Measurements from ENCODE around the gene RAB3C.

The RAB3C gene

DNA sequence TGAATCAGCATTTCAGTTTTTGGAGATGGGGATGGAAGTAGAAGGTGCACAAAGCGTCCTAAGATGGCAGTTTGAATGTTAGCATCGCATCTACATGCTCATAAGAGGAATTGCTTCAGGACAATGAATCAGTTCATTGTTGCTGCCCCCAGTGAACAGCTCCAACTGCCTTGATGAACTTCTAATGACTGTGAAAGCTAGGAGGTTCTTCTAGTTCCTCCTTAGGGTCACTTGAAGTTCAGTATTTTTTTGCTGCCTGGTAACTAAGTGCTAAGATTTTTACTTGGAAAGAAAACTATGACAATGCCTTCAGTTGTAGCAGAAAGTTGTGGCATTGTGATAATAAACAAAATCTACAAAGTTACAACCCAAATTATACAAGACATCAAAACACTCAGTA lies 271.6 kb downstream of the RAB3C start:
- Histone ChIP-seq H3K4me3 (no peak overlapping the region), H3K9ac (ENCODE audit: insufficient read length) (no peak overlapping the region), H3K27ac (no peak overlapping the region), H3K9me3 (ENCODE audit: low read depth, low read length) (no peaks in the 10 kb centered on the region), H3K36me3 (ENCODE audit: insufficient read depth, low read length) (no peaks in the 10 kb centered on the region)
- TF ChIP-seq FOXP2 (optimal IDR thresholded peaks at IDR 0.05; ENCODE audit: control extremely low read depth, extremely low read length, insufficient read depth) = no peak
- TF ChIP-seq EZH2 (IDR thresholded peaks at IDR 0.05) = no peak
- TF ChIP-seq POLR2AphosphoS5 (IDR thresholded peaks at IDR 0.05; ENCODE audit: borderline replicate concordance, low read depth, low read length) = no peak
- no peak for DNase-seq (ENCODE audit: low read depth, low spot score)

DNA sequence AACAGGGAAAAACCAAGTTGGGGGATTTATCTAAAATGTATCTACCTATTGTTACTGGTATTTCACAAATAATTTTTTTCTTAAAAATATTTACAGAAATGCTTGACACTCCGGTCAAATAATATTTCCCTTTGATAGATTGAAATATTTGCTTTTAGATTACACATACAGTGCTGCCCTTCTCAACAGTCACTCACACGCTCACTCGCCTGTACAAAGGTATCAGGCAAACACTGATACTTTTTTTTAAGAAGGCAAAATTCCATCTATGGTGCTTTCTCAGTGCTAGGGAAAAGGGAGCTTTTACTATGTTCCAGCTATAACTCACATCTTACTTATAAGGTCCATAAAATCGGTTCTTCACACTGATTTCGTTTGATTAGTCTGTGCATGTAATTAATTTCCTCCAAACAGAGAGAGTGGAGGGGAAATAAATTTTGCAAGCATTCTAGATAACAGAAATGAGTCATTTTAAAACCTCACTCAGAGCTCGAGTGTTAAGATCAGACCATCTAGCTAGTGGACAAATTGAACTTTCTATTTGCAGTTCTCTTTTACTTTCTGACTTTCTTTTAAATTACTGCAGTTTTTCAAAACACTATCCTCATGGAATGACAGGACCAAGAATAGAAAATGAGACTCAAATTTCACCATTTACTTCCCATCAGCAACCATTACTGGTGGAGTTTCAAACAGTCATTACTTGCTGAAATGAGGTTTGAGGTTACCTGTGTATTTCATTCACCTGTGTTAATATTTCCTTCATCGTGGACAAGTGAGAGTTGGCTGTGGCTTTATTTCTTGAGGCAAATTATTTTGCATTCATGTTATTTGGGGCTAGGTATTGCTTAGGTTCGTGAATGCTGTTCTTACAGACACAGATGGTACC lies 273.2 kb downstream of the RAB3C start:
- H3K9ac ChIP-seq (ENCODE audit: insufficient read length) = no peak overlapping the region
- no peaks in the 10 kb centered on the region for H3K36me3 ChIP-seq (ENCODE audit: insufficient read depth, low read length)
- DNase-seq (ENCODE audit: low read depth, low spot score) = no peak
- no peak overlapping the region for H3K4me3 ChIP-seq
- no peaks in the 10 kb centered on the region for H3K9me3 ChIP-seq (ENCODE audit: low read depth, low read length)
- H3K27ac ChIP-seq = no peak overlapping the region
- TF ChIP-seq FOXP2 (optimal IDR thresholded peaks at IDR 0.05; ENCODE audit: control extremely low read depth, extremely low read length, insufficient read depth) = no peak
- no peak for TF ChIP-seq POLR2AphosphoS5 (IDR thresholded peaks at IDR 0.05; ENCODE audit: borderline replicate concordance, low read depth, low read length)
- no peak for TF ChIP-seq EZH2 (IDR thresholded peaks at IDR 0.05)

DNA sequence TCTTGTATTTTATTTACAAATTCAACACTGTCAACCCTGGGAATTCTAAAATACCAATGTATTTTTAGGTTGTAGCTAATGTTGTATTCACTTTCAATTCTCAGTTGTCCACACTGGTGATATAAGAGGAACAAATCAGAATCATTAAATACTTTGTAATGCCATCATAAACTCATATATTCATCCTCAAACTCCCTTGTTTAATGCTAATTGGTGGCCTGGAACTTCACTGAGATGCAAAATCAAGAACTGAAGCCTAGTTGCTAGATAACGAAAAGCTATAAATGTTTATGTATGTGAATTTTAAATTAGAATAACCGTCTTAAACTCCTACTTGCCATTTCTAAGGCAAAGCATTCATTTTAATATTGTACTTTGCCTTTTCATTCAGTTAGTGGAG lies 274.7 kb downstream of the RAB3C start:
- no peaks in the 10 kb centered on the region for H3K9me3 ChIP-seq (ENCODE audit: low read depth, low read length)
- H3K9ac ChIP-seq (ENCODE audit: insufficient read length) = no peak overlapping the region
- H3K27ac ChIP-seq = no peak overlapping the region
- TF ChIP-seq POLR2AphosphoS5 (IDR thresholded peaks at IDR 0.05; ENCODE audit: borderline replicate concordance, low read depth, low read length) = no peak
- no peak for TF ChIP-seq EZH2 (IDR thresholded peaks at IDR 0.05)
- no peak for TF ChIP-seq FOXP2 (optimal IDR thresholded peaks at IDR 0.05; ENCODE audit: control extremely low read depth, extremely low read length, insufficient read depth)
- H3K36me3 ChIP-seq (ENCODE audit: insufficient read depth, low read length) = no peaks in the 10 kb centered on the region
- DNase-seq (ENCODE audit: low read depth, low spot score) = no peak
- no peak overlapping the region for H3K4me3 ChIP-seq

DNA sequence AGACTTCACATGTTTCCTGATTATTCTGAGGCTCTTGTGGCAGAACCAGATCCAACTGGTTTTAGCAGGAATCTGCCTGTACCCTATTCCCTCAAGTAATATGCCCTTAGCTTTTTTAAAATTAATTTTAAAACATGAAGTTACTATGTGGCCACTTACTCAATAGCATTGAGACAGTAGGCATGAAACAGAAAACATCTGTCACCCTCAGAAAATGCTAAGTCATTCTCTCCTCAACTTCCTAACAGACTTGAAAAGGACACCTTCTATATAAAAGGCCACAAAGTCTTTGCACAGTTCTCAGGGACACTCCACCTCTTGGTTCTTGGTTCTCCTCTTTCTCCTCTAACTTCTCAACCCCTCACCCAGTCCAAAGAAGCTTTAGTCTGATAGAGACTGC lies 277.8 kb downstream of the RAB3C start:
- DNase-seq (ENCODE audit: low read depth, low spot score) = no peak
- no peak for TF ChIP-seq POLR2AphosphoS5 (IDR thresholded peaks at IDR 0.05; ENCODE audit: borderline replicate concordance, low read depth, low read length)
- TF ChIP-seq FOXP2 (optimal IDR thresholded peaks at IDR 0.05; ENCODE audit: control extremely low read depth, extremely low read length, insufficient read depth) = no peak
- TF ChIP-seq EZH2 (IDR thresholded peaks at IDR 0.05) = no peak
- H3K9ac ChIP-seq (ENCODE audit: insufficient read length) = no peak overlapping the region
- H3K9me3 ChIP-seq (ENCODE audit: low read depth, low read length) = no peaks in the 10 kb centered on the region
- no peak overlapping the region for H3K4me3 ChIP-seq
- no peaks in the 10 kb centered on the region for H3K36me3 ChIP-seq (ENCODE audit: insufficient read depth, low read length)
- peak overlapping the region; percentile 20; the same call in 1 of the 2 replicates for H3K27ac ChIP-seq

DNA sequence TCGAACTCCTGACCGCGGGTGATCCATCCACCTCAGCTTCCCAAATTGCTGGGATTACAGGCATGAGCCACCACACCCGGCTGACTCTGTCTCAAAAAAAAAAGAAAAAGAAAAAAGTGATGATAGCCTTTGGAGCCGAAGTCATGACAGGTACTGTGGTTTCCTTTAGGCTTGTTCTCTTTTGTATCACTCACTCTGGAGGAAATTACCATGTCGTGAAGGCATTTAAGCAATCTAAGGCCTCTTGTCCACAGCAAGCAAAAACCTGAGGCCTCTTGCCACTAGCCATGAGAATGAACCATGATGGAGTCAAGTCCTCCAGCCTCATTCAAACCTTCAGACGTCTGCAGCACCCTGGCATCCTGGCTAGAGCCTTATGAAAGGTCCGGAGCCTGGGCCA lies 286.1 kb downstream of the RAB3C start:
- Histone ChIP-seq H3K27ac (no peak overlapping the region), H3K36me3 (ENCODE audit: insufficient read depth, low read length) (no peaks in the 10 kb centered on the region), H3K9ac (ENCODE audit: insufficient read length) (no peak overlapping the region), H3K9me3 (ENCODE audit: low read depth, low read length) (no peaks in the 10 kb centered on the region), H3K4me3 (no peak overlapping the region)
- no peak for DNase-seq (ENCODE audit: low read depth, low spot score)
- no peak for TF ChIP-seq POLR2AphosphoS5 (IDR thresholded peaks at IDR 0.05; ENCODE audit: borderline replicate concordance, low read depth, low read length)
- TF ChIP-seq FOXP2 (optimal IDR thresholded peaks at IDR 0.05; ENCODE audit: control extremely low read depth, extremely low read length, insufficient read depth) = no peak
- no peak for TF ChIP-seq EZH2 (IDR thresholded peaks at IDR 0.05)

DNA sequence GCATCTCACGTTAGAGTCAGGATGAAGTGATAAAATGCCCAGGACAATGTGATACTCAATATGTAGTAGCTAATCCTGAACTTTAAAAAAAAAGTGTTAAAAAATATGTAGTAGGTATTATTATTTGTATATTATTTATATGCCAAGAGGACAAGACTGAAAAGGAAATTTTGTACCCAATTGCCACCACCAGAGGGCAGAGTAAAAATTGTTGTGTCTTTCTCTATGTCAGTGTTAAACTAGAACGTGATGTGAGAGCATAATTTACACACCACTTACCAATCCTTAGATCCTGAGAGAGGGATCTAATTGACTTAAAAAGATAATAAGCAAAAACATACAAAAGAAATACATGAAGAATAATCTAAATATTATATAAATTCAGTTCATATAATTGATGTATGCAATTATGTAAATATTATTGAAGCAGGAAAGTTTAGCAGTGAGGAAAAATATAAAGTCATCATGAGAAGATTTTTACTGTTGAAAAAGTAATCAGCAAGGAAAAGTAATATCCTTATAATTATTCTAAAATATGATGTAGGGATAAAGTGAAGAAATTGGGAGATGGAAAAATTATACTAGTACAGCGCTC lies 288.9 kb downstream of the RAB3C start:
- Histone ChIP-seq H3K9me3 (ENCODE audit: low read depth, low read length) (no peaks in the 10 kb centered on the region), H3K4me3 (no peak overlapping the region), H3K36me3 (ENCODE audit: insufficient read depth, low read length) (no peaks in the 10 kb centered on the region), H3K27ac (no peak overlapping the region), H3K9ac (ENCODE audit: insufficient read length) (no peak overlapping the region)
- no peak for DNase-seq (ENCODE audit: low read depth, low spot score)
- TF ChIP-seq POLR2AphosphoS5 (IDR thresholded peaks at IDR 0.05; ENCODE audit: borderline replicate concordance, low read depth, low read length) = no peak
- no peak for TF ChIP-seq FOXP2 (optimal IDR thresholded peaks at IDR 0.05; ENCODE audit: control extremely low read depth, extremely low read length, insufficient read depth)
- no peak for TF ChIP-seq EZH2 (IDR thresholded peaks at IDR 0.05)

DNA sequence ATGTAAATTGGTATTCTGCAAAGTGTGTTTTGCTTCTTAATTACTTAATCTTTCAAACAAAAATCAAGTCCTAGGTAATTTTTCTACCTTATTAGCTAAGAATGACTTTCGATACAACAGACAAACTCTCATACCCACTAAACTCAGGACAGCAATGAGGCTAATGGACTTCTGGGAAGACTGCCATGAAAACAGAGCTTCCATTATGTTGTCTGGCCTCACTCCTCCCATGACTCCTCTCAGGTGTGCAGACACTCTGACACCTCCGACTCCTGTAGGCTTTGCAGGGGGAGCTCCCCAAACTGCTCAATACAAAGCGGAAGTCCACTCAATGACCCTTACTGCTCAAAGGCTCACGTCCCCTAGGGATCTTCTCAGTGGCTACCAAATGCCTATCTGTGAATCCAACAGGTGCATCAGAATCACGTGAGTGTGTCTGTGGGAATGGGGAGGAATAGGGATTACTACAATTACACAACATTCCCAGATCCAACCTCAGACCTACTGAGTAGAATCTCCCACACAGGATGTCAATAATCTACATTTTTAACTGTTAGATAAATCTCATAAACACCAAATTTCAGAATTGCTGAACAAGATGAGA lies 289.9 kb downstream of the RAB3C start:
- Histone ChIP-seq H3K4me3 (no peak overlapping the region), H3K27ac (no peak overlapping the region), H3K36me3 (ENCODE audit: insufficient read depth, low read length) (no peaks in the 10 kb centered on the region), H3K9ac (ENCODE audit: insufficient read length) (no peak overlapping the region), H3K9me3 (ENCODE audit: low read depth, low read length) (no peaks in the 10 kb centered on the region)
- no peak for DNase-seq (ENCODE audit: low read depth, low spot score)
- TF ChIP-seq FOXP2 (optimal IDR thresholded peaks at IDR 0.05; ENCODE audit: control extremely low read depth, extremely low read length, insufficient read depth) (no peak), EZH2 (IDR thresholded peaks at IDR 0.05) (no peak), POLR2AphosphoS5 (IDR thresholded peaks at IDR 0.05; ENCODE audit: borderline replicate concordance, low read depth, low read length) (no peak)

DNA sequence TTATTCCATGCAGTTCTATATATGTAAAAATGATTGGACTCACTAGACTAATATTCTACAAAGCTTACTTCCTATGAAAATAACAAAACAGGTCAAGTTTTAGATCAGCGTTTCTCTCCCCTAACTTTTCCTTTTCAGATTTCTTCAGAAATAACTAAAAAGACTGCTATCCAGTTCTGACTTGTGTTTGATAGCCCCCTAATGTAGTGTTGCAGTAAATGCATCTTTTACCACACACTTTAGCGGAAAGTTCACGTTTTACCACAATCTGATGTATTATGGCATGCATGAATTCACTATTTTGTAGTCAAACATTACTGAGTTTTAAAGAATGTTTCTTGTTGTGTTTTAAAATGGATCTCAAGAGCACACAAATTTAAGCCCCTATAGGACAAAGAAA lies 292.7 kb downstream of the RAB3C start:
- no peak for DNase-seq (ENCODE audit: low read depth, low spot score)
- no peaks in the 10 kb centered on the region for H3K9me3 ChIP-seq (ENCODE audit: low read depth, low read length)
- TF ChIP-seq POLR2AphosphoS5 (IDR thresholded peaks at IDR 0.05; ENCODE audit: borderline replicate concordance, low read depth, low read length) (no peak), FOXP2 (optimal IDR thresholded peaks at IDR 0.05; ENCODE audit: control extremely low read depth, extremely low read length, insufficient read depth) (no peak), EZH2 (IDR thresholded peaks at IDR 0.05) (no peak)
- no peak overlapping the region for H3K9ac ChIP-seq (ENCODE audit: insufficient read length)
- H3K4me3 ChIP-seq = no peak overlapping the region
- H3K27ac ChIP-seq = no peak overlapping the region
- no peaks in the 10 kb centered on the region for H3K36me3 ChIP-seq (ENCODE audit: insufficient read depth, low read length)

Data from SK-N-MC (cell line).